Measurements from ENCODE around the gene STIMATE. TPM values are rescaled to one million over a fixed set of nuclear protein-coding genes. Genes with fewer than 3 reads are reported as not detected.

STIMATE gene
- total RNA-seq, 3 donors from 2014 or later (not counting 1 experiment from before 2014, with no cell fraction given), result 24.6 to 35.0 (median 33.1) TPM

- H3K27me3 Mint-ChIP-seq (ENCODE audit: low read depth in 2 of 2), result no peaks in the 10 kb centered on the region
- Histone ChIP-seq H3K27me3 (ENCODE audit: control insufficient read depth, insufficient read depth, low read length) (no peaks in the 10 kb centered on the region), H3K27ac (ENCODE audit: low read length) (peak overlapping the region; percentile 84), H3K4me3 (ENCODE audit: low read length) (no peak overlapping the region), H3K4me1 (ENCODE audit: control insufficient read depth, insufficient read depth, low read length) (peaks cover 49% of the 10 kb centered on the region), H3K9me3 (ENCODE audit: control insufficient read depth, insufficient read depth, low read length) (no peaks in the 10 kb centered on the region), H3K36me3 (ENCODE audit: control insufficient read depth, insufficient read depth, low read length) (no peaks in the 10 kb centered on the region)
- 56% methylated on average over 4 of the region's 4 CpGs for WGBS (ENCODE audit: insufficient coverage)
- H3K4me3 Mint-ChIP-seq, result no peak overlapping the region
- intact Hi-C loops (cut with micrococcal nuclease), result no loop called here
- peak overlapping the region; percentile 63 to 74 for H3K27ac Mint-ChIP-seq
- no peaks in the 10 kb centered on the region for H3K9me3 Mint-ChIP-seq
- DNase-seq, result no peak
- H3K36me3 Mint-ChIP-seq, result no peaks in the 10 kb centered on the region
- no peak for TF ChIP-seq CTCF (IDR thresholded peaks at IDR 0.05)
- no peak for ATAC-seq
- H3K4me1 Mint-ChIP-seq, result peaks cover 42 to 60% of the 10 kb centered on the region in 2 donors
These were observed 3.6 kb downstream of the STIMATE start for GRCh38 chr3:52893723-52894122.

- no peak for TF ChIP-seq CTCF (IDR thresholded peaks at IDR 0.05)
- Histone ChIP-seq H3K27me3 (ENCODE audit: control insufficient read depth, insufficient read depth, low read length) (no peaks in the 10 kb centered on the region), H3K36me3 (ENCODE audit: control insufficient read depth, insufficient read depth, low read length) (no peaks in the 10 kb centered on the region), H3K27ac (ENCODE audit: low read length) (peak overlapping the region; percentile 84), H3K9me3 (ENCODE audit: control insufficient read depth, insufficient read depth, low read length) (no peaks in the 10 kb centered on the region), H3K4me3 (ENCODE audit: low read length) (no peak overlapping the region), H3K4me1 (ENCODE audit: control insufficient read depth, insufficient read depth, low read length) (peaks cover 49% of the 10 kb centered on the region)
- ATAC-seq (no peak), DNase-seq (peak in 1 of 2 donors; percentile 67)
- Mint-ChIP-seq H3K27me3 (ENCODE audit: low read depth in 2 of 2) (no peaks in the 10 kb centered on the region), H3K27ac (peak overlapping the region; percentile 63 to 74), H3K36me3 (no peaks in the 10 kb centered on the region), H3K4me3 (peak overlapping the region; percentile 72), H3K9me3 (no peaks in the 10 kb centered on the region), H3K4me1 (peaks cover 47 to 55% of the 10 kb centered on the region in 2 donors)
- intact Hi-C loops (cut with micrococcal nuclease), result no loop called here
- 58% methylated on average over 8 of the region's 8 CpGs for WGBS (ENCODE audit: insufficient coverage)
These were observed 4.6 kb downstream of the STIMATE start for GRCh38 chr3:52892625-52893311.

- H3K36me3 ChIP-seq (ENCODE audit: control insufficient read depth, insufficient read depth, low read length), result no peaks in the 10 kb centered on the region
- intact Hi-C loops (cut with micrococcal nuclease), result no loop called here
- Mint-ChIP-seq H3K9me3 (no peaks in the 10 kb centered on the region), H3K36me3 (no peaks in the 10 kb centered on the region), H3K27ac (peak overlapping the region in 1 of 2 donors; percentile 63), H3K27me3 (ENCODE audit: low read depth in 2 of 2) (no peaks in the 10 kb centered on the region), H3K4me1 (peaks cover 47 to 55% of the 10 kb centered on the region in 2 donors), H3K4me3 (no peak overlapping the region)
- 94% methylated on average over 4 of the region's 5 CpGs for WGBS (ENCODE audit: insufficient coverage)
- peak overlapping the region; percentile 84 for H3K27ac ChIP-seq (ENCODE audit: low read length)
- no peak for ATAC-seq
- H3K4me3 ChIP-seq (ENCODE audit: low read length), result no peak overlapping the region
- H3K4me1 ChIP-seq (ENCODE audit: control insufficient read depth, insufficient read depth, low read length), result peaks cover 46% of the 10 kb centered on the region
- no peaks in the 10 kb centered on the region for H3K9me3 ChIP-seq (ENCODE audit: control insufficient read depth, insufficient read depth, low read length)
- TF ChIP-seq CTCF (IDR thresholded peaks at IDR 0.05), result no peak
- DNase-seq, result no peak
- no peaks in the 10 kb centered on the region for H3K27me3 ChIP-seq (ENCODE audit: control insufficient read depth, insufficient read depth, low read length)
These were observed 5.1 kb downstream of the STIMATE start for GRCh38 chr3:52892290-52892624.

GRCh38 chr3:52891615-52892081, 5.7 kb downstream of the STIMATE start:
- no peak for TF ChIP-seq CTCF (IDR thresholded peaks at IDR 0.05)
- no peaks in the 10 kb centered on the region for H3K9me3 ChIP-seq (ENCODE audit: control insufficient read depth, insufficient read depth, low read length)
- H3K4me3 Mint-ChIP-seq, result no peak overlapping the region
- no peaks in the 10 kb centered on the region for H3K9me3 Mint-ChIP-seq
- DNase-seq, result peak in 1 of 2 donors; percentile 15
- H3K36me3 ChIP-seq (ENCODE audit: control insufficient read depth, insufficient read depth, low read length), result no peaks in the 10 kb centered on the region
- peak; percentile 11 to 34 (median 28) for ATAC-seq
- intact Hi-C loops (cut with micrococcal nuclease), result no loop called here
- WGBS (ENCODE audit: insufficient coverage), result 48% methylated on average over 2 of the region's 2 CpGs
- peaks cover 42% of the 10 kb centered on the region for H3K4me1 ChIP-seq (ENCODE audit: control insufficient read depth, insufficient read depth, low read length)
- H3K36me3 Mint-ChIP-seq, result no peaks in the 10 kb centered on the region
- no peaks in the 10 kb centered on the region for H3K27me3 ChIP-seq (ENCODE audit: control insufficient read depth, insufficient read depth, low read length)
- peak overlapping the region; percentile 31 to 63 for H3K27ac Mint-ChIP-seq
- H3K27me3 Mint-ChIP-seq (ENCODE audit: low read depth in 2 of 2), result no peaks in the 10 kb centered on the region
- peak overlapping the region; percentile 84 for H3K27ac ChIP-seq (ENCODE audit: low read length)
- no peak overlapping the region for H3K4me3 ChIP-seq (ENCODE audit: low read length)
- H3K4me1 Mint-ChIP-seq, result peaks cover 47 to 51% of the 10 kb centered on the region in 2 donors

Data from natural killer cell (primary cell).